SK-N-SH (cell line): ENCODE measurements around the gene PSMD2. TPM values are rescaled to one million over a fixed set of nuclear protein-coding genes. Genes with fewer than 3 reads are reported as not detected.

Experiments
- CTCF ChIA-PET: fragments of 300-600, 350-600 bp; formaldehyde crosslinking; extraction: SDS; loops from one replicate; lab custom pipeline; 2021; lab: Yijun Ruan, JAX
- POLR2A ChIA-PET: fragments of 350-600 bp; sonication (Branson Sonifier 250); formaldehyde crosslinking; extraction: SDS; loops from one replicate; lab custom pipeline; 2020; ENCODE audit warnings: antibody characterized with exemption, inconsistent platforms; lab: Yijun Ruan, JAX
- DNase-seq: peaks from one replicate; pipeline ENCODE4 v3.0.0; 2012
- H2AFZ ChIP-seq: fragments of 200-600 bp; sonication (generic); 2 replicates; pipeline ENCODE4 v1.8.1; 2016; ENCODE audit warnings: antibody characterized with exemption, mild to moderate bottlenecking, low read depth
- H3F3A ChIP-seq: fragments of 200-600 bp; sonication (generic); replicated peaks from 2 replicates; pipeline ENCODE3; 2016; ENCODE audit warnings: antibody characterized with exemption, mild to moderate bottlenecking; ENCODE audit not compliant: insufficient read depth
- H3K27ac ChIP-seq, 2 experiments: fragments of 200-500 bp in 1 of 2; fragments of 200-600 bp in 1 of 2; sonication (Bioruptor generic) in 1 of 2; sonication (generic), shearing (Covaris generic) in 1 of 2; 2 replicates each; pipeline versions ENCODE4 v1.5.1 to v1.6.1; 2014 to 2016; ENCODE audit warnings: low read depth in 2 of 2, inconsistent platforms in 1 of 2, low read length in 1 of 2, mild to moderate bottlenecking in 1 of 2, mixed read lengths in 1 of 2
- H3K27me3 ChIP-seq: fragments of 200-600 bp; sonication (generic), shearing (Covaris generic); 2 replicates; pipeline ENCODE4 v1.6.1; 2016; ENCODE audit warnings: mixed run types; ENCODE audit not compliant: insufficient read depth
- H3K36me3 ChIP-seq, 2 experiments: fragments of 200-500 bp in 1 of 2; fragments of 200-600 bp in 1 of 2; sonication (Bioruptor generic) in 1 of 2; sonication (generic) in 1 of 2; replicated peaks in 1 of 2; 2 replicates each; pipeline versions ENCODE3 to v1.5.1; 2014 to 2016; ENCODE audit warnings: low read length in 1 of 2, mild to moderate bottlenecking in 1 of 2; ENCODE audit not compliant: insufficient read depth in 2 of 2, control insufficient read depth in 1 of 2
- H3K4me1 ChIP-seq, 2 experiments: fragments of 200-500 bp in 1 of 2; fragments of 200-600 bp in 1 of 2; sonication (Bioruptor generic) in 1 of 2; sonication (generic), shearing (Covaris generic) in 1 of 2; 2 replicates each; pipeline versions ENCODE4 v1.5.1 to v1.6.1; 2014 to 2016; ENCODE audit warnings: low read depth in 1 of 2, low read length in 1 of 2, mixed run types in 1 of 2; ENCODE audit not compliant: insufficient read depth in 2 of 2, control insufficient read depth in 1 of 2
- H3K4me2 ChIP-seq: fragments of 200-600 bp; sonication (generic), shearing (Covaris generic); 2 replicates; pipeline ENCODE4 v1.6.1; 2017; ENCODE audit warnings: mixed run types
- H3K4me3 ChIP-seq, 2 experiments: fragments of 200-500 bp in 1 of 2; fragments of 200-600 bp in 1 of 2; sonication (Bioruptor generic) in 1 of 2; sonication (generic), shearing (Covaris generic) in 1 of 2; 2 replicates each; pipeline versions ENCODE4 v1.5.1 to v1.8.1; 2014 to 2016; ENCODE audit warnings: low read depth in 2 of 2, inconsistent platforms in 1 of 2, low read length in 1 of 2, mild to moderate bottlenecking in 1 of 2, mixed read lengths in 1 of 2, moderate library complexity in 1 of 2
- H3K79me2 ChIP-seq: fragments of 200-600 bp; sonication (generic); 2 replicates; pipeline ENCODE4 v1.8.1; 2017; ENCODE audit warnings: mild to moderate bottlenecking; ENCODE audit not compliant: insufficient read depth
- H3K9ac ChIP-seq: fragments of 200-600 bp; sonication (generic); 2 replicates; pipeline ENCODE4 v1.6.1; 2017; ENCODE audit warnings: mixed run types
- H3K9me2 ChIP-seq: fragments of 200-600 bp; sonication (generic); 2 replicates; pipeline ENCODE4 v1.6.1; 2017; ENCODE audit warnings: mixed run types
- H3K9me3 ChIP-seq: fragments of 200-600 bp; sonication (generic); 2 replicates; pipeline ENCODE4 v1.6.1; 2017; ENCODE audit warnings: mixed run types, mild to moderate bottlenecking, moderate library complexity
- H4K20me1 ChIP-seq: fragments of 200-600 bp; sonication (generic); 2 replicates; pipeline ENCODE4 v1.6.1; 2017; ENCODE audit warnings: mild to moderate bottlenecking, mixed run types; ENCODE audit not compliant: insufficient read depth
- CHD2 ChIP-seq: fragments of 150-350 bp; IDR thresholded peaks from 2 replicates; pipeline ENCODE4 v1.6.1; 2018; ENCODE audit warnings: low read length; ENCODE audit not compliant: partially characterized antibody
- ELF1 ChIP-seq: IDR thresholded peaks from 2 replicates; pipeline ENCODE4 v1.4.0; 2012
- FOXJ3 ChIP-seq: sonication (generic); formaldehyde crosslinking; IDR thresholded peaks from 2 replicates; pipeline ENCODE4 v1.5.1; 2020; ENCODE audit warnings: mild to moderate bottlenecking, missing genetic modification reagents
- FOXM1 ChIP-seq: IDR thresholded peaks from 2 replicates; pipeline ENCODE4 v1.4.0; 2012; ENCODE audit warnings: low read depth, mild to moderate bottlenecking
- GATA2 ChIP-seq: sonication (generic); formaldehyde crosslinking; IDR thresholded peaks from 2 replicates; pipeline ENCODE4 v1.5.0; 2020; ENCODE audit warnings: mild to moderate bottlenecking, missing genetic modification reagents
- MAX ChIP-seq: IDR thresholded peaks from 2 replicates; pipeline ENCODE4 v1.4.0; 2012; ENCODE audit warnings: low read depth
- MEF2A ChIP-seq: IDR thresholded peaks from 2 replicates; pipeline ENCODE4 v1.4.0; 2012; ENCODE audit warnings: low read depth, borderline replicate concordance
- MXI1 ChIP-seq: IDR thresholded peaks from 2 replicates; pipeline ENCODE4 v1.6.1; 2012; ENCODE audit warnings: mild to moderate bottlenecking, low read depth, low read length, improper control_type of control experiment
- NFIC ChIP-seq: IDR thresholded peaks from 2 replicates; pipeline ENCODE4 v1.4.0; 2012; ENCODE audit warnings: borderline replicate concordance
- NRF1 ChIP-seq: IDR thresholded peaks from 2 replicates; pipeline ENCODE4 v1.6.1; 2012; ENCODE audit warnings: low read depth, mild to moderate bottlenecking, low read length
- PBX3 ChIP-seq: IDR thresholded peaks from 2 replicates; pipeline ENCODE4; 2012
- RXRA ChIP-seq: IDR thresholded peaks from 2 replicates; pipeline ENCODE4 v1.4.0; 2012; ENCODE audit warnings: low read depth, mild to moderate bottlenecking, borderline replicate concordance
- SMC3 ChIP-seq: IDR thresholded peaks from 2 replicates; pipeline ENCODE4 v1.6.1; 2012; ENCODE audit warnings: low read depth, low read length, improper control_type of control experiment
- TAF1 ChIP-seq: IDR thresholded peaks from 2 replicates; pipeline ENCODE4 v1.6.1; 2012; ENCODE audit warnings: low read depth, mild to moderate bottlenecking, low read length, moderate library complexity, borderline replicate concordance
- TCF12 ChIP-seq: IDR thresholded peaks from 2 replicates; pipeline ENCODE4 v1.4.0; 2012
- USF1 ChIP-seq: IDR thresholded peaks from 2 replicates; pipeline ENCODE4 v1.4.0; 2012; ENCODE audit warnings: low read depth, borderline replicate concordance
- USF2 ChIP-seq: fragments of 150-350 bp; IDR thresholded peaks from 2 replicates; pipeline ENCODE4 v1.6.1; 2017; ENCODE audit warnings: antibody characterized with exemption, low read length, low read depth, borderline replicate concordance
- ZBTB33 ChIP-seq: IDR thresholded peaks from 2 replicates; pipeline ENCODE4 v1.4.0; 2012; ENCODE audit warnings: low read depth, borderline replicate concordance
- WGBS: methylation state at CpG from one replicate; pipeline ENCODE4 v1.1.6; 2017; ENCODE audit warnings: low lambda C conversion rate; 5-methylcytosine and 5-hydroxymethylcytosine counted together
- polyA plus RNA-seq, 3 experiments: library from polyadenylated mRNA; depleted of rRNA; stranded (reverse); fragments of >200 nt; gene quantifications; 2 replicates each; pipeline ENCODE4 v1.2.3, GENCODE V29; 2012

The PSMD2 gene
- polyA plus RNA-seq, 1 of the 3 experiments (the other 2 are of a cell fraction), result 328 TPM

DNA sequence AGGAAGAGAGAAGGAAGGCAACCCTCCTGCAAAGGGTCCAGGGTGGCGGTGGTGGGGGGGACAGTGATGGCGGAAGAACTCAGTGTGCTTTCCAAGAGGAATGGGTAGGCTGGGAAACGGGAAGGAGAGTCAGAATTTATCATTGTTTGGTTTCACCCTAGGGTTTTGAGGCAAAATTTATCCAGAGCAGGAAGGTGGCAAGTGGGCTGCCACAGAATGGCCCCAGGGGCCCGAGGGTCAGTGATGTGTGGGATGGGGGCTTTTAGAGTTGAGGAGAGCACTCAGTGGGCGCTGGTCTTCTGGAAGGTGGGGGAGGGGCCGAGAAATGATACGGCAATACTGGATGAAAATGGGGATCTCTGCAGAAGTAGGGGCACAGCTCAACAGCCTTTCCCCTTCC, 38.9 kb downstream of the PSMD2 start:
- Histone ChIP-seq H3K4me3 (peak overlapping the region; percentile 72 to 74), H3K9me2 (no peaks in the 10 kb centered on the region), H3K4me2 (peak overlapping the region; percentile 85), H3F3A (peaks cover 33% of the 10 kb centered on the region), H4K20me1 (peaks cover 15% of the 10 kb centered on the region), H3K27me3 (no peaks in the 10 kb centered on the region), H3K9me3 (no peaks in the 10 kb centered on the region), H3K4me1 (peaks cover 37 to 40% of the 10 kb centered on the region in 2 experiments; a peak in 3 of 4 replicates), H3K27ac (peak overlapping the region; percentile 90 to 92), H2AFZ (no peak overlapping the region), H3K9ac (peak overlapping the region; percentile 83), H3K79me2 (peaks cover 69% of the 10 kb centered on the region), H3K36me3 (peaks cover 15 to 36% of the 10 kb centered on the region in 2 experiments)
- DNase-seq, result no peak
- CTCF ChIA-PET, result interaction anchor here (1.1 to 5.2 kb wide), 4 partner anchors 16 to 54 kb away, joined by 3 to 63 read pairs (median 4); no protein-coding TSS in a partner anchor
- POLR2A ChIA-PET, result interaction anchor here (1.1 to 3.1 kb wide), 9 partner anchors 7 to 31 kb away, joined by 3 to 19 read pairs (median 8); partner anchors contain the start of genes CLCN2 and POLR2H
- 36% methylated on average over 7 of the region's 7 CpGs for WGBS
- TF ChIP-seq NRF1 (no peak), MXI1 (no peak), MAX (no peak), CHD2 (no peak), GATA2 (CRISPR knock-in tag) (no peak), FOXJ3 (CRISPR knock-in tag) (no peak), NFIC (no peak), PBX3 (no peak), MEF2A (no peak), ELF1 (no peak), ZBTB33 (no peak), TAF1 (no peak), RXRA (no peak), FOXM1 (no peak), USF2 (no peak), TCF12 (no peak), SMC3 (no peak), USF1 (no peak)
